RPMI8226 (cell line): ENCODE measurements around the gene CAMK2A.
A peak's percentile ranks its signal among the peaks of the same experiment; 100 is the strongest.

Source experiments
- DNase-seq: peaks from one replicate; pipeline ENCODE4 v3.0.0-alpha.2; 2015

CAMK2A gene

GRCh38 chr5:150298701-150299451 lies 9.3 kb upstream of the CAMK2A start:
- no peak for DNase-seq

- DNase-seq, result no peak
Measured at GRCh38 chr5:150297934-150298595, 8.5 kb upstream of the CAMK2A start.

- no peak for DNase-seq
Measured at GRCh38 chr5:150297236-150297890, 7.8 kb upstream of the CAMK2A start.

- DNase-seq, result no peak
Measured at GRCh38 chr5:150296496-150296895, 6.9 kb upstream of the CAMK2A start.

GRCh38 chr5:150295741-150296486 lies 6.3 kb upstream of the CAMK2A start:
- no peak for DNase-seq

GRCh38 chr5:150295172-150295634 lies 5.6 kb upstream of the CAMK2A start:
- peak; percentile 67 for DNase-seq

GRCh38 chr5:150294551-150295071 lies 5.0 kb upstream of the CAMK2A start:
- DNase-seq, result peak; percentile 66

- DNase-seq, result peak; percentile 28
Measured at GRCh38 chr5:150293091-150293941, 3.7 kb upstream of the CAMK2A start.

GRCh38 chr5:150291388-150292385 lies 2.1 kb upstream of the CAMK2A start:
- DNase-seq, result no peak

GRCh38 chr5:150288791-150289190 lies 782 bp downstream of the CAMK2A start:
- no peak for DNase-seq

- DNase-seq, result no peak
Measured at GRCh38 chr5:150288361-150288760, 1.2 kb downstream of the CAMK2A start.

GRCh38 chr5:150286820-150287219 lies 2.8 kb downstream of the CAMK2A start:
- DNase-seq, result peak; percentile 82

- no peak for DNase-seq
Measured at GRCh38 chr5:150285114-150285513, 4.5 kb downstream of the CAMK2A start.

- DNase-seq, result no peak
Measured at GRCh38 chr5:150284311-150284710, 5.3 kb downstream of the CAMK2A start.

GRCh38 chr5:150283904-150284303 lies 5.7 kb downstream of the CAMK2A start:
- DNase-seq, result no peak

- no peak for DNase-seq
Measured at GRCh38 chr5:150281987-150282386, 7.6 kb downstream of the CAMK2A start.

GRCh38 chr5:150279330-150280020 lies 10.1 kb downstream of the CAMK2A start:
- no peak for DNase-seq

GRCh38 chr5:150278916-150279315 lies 10.7 kb downstream of the CAMK2A start:
- DNase-seq, result no peak

- no peak for DNase-seq
Measured at GRCh38 chr5:150278046-150278730, 11.4 kb downstream of the CAMK2A start.
